ENCODE results near the gene IGSF21.

DNA sequence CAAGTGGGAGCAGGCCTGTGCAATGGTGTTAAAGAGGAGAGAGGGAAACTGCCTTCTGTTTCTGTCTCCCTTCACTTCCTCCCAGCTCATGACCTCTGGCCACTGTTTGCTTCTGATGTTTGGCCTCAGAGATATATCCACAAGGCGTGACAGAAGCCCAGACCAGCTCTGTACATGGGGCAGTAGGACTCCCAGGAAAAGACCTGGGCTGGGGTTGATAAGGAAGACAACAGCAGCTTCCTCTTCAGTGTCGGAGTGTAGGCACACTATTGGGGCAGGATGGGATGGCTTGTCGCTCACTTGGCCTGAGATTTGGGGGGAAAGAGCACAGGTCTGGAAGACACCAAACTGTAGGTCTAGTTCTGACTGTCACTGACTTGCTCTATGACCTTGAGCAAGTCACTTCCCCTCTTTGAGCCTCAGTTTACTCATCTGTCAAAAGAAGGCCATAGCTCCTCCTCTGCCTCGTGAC lies 305.3 kb downstream of the IGSF21 start:
- no peak for TF ChIP-seq POLR2A (IDR thresholded peaks at IDR 0.05)
- TF ChIP-seq, protein P1, sequence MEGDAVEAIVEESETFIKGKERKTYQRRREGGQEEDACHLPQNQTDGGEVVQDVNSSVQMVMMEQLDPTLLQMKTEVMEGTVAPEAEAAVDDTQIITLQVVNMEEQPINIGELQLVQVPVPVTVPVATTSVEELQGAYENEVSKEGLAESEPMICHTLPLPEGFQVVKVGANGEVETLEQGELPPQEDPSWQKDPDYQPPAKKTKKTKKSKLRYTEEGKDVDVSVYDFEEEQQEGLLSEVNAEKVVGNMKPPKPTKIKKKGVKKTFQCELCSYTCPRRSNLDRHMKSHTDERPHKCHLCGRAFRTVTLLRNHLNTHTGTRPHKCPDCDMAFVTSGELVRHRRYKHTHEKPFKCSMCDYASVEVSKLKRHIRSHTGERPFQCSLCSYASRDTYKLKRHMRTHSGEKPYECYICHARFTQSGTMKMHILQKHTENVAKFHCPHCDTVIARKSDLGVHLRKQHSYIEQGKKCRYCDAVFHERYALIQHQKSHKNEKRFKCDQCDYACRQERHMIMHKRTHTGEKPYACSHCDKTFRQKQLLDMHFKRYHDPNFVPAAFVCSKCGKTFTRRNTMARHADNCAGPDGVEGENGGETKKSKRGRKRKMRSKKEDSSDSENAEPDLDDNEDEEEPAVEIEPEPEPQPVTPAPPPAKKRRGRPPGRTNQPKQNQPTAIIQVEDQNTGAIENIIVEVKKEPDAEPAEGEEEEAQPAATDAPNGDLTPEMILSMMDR (IDR thresholded peaks at IDR 0.05), result no peak
